ENCODE data around the gene GPC5.

DNA sequence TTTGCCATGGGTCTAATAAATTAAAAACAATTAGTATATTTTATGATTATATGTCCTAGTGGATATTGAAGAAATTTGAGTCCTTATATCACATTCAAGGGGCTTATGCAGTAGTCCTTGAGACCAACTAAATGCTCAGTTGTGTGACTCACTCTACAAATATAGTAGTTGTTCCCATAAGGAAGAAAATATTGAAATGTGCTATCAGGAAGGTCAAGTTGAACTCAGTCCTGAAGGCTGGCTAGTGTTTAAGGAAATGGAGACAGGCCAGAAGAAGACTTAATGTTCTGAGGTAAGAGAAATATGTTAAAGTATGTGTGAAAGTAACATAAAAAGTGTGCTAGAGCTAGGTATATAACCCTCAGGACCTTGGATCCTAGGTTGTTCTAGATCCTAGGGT lies 1062.1 kb downstream of the GPC5 start:
- TF ChIP-seq CTCF (IDR thresholded peaks at IDR 0.05): no peak
- no peak for TF ChIP-seq POLR2AphosphoS5 (IDR thresholded peaks at IDR 0.05)
- TF ChIP-seq POLR2A (IDR thresholded peaks at IDR 0.05): no peak
